GM23338 (cell line): Measurements from ENCODE around the gene EXOC3.

Experiments used
- CREB1 ChIP-seq: fragments of 250-450 bp; sonication (Bioruptor Pico); IDR thresholded peaks from 2 replicates; pipeline ENCODE4 v1.5.0; 2020; ENCODE audit warnings: low read depth, mild to moderate bottlenecking, moderate library complexity
- EZH2 ChIP-seq: fragments of 200-600 bp; sonication (generic); IDR thresholded peaks from one replicate; pipeline ENCODE4 v1.8.0; 2017; ENCODE audit warnings: antibody characterized with exemption, mild to moderate bottlenecking, low read depth; ENCODE audit not compliant: unreplicated experiment
- EZH2phosphoT487 ChIP-seq: fragments of 200-600 bp; sonication (generic); IDR thresholded peaks from one replicate; pipeline ENCODE4 v1.8.1; 2018; ENCODE audit warnings: antibody characterized with exemption; ENCODE audit not compliant: unreplicated experiment
- POLR2AphosphoS5 ChIP-seq: IDR thresholded peaks from 2 replicates; pipeline ENCODE4 v1.6.1; 2016; ENCODE audit warnings: antibody characterized with exemption, low read depth
- TF ChIP-seq, protein P1 (sequence below), 2 experiments: fragments of 200-600 bp in 1 of 2; sonication (generic) in 1 of 2; conservative IDR thresholded peaks; 2 replicates each; pipeline versions ENCODE4 v1.5.1 to v1.6.1; 2016 to 2017; ENCODE audit warnings: antibody characterized with exemption in 2 of 2, low read depth in 2 of 2, mild to moderate bottlenecking in 2 of 2, moderate library complexity in 1 of 2
- TF ChIP-seq, protein P2 (sequence below): IDR thresholded peaks from one replicate; pipeline ENCODE4 v1.6.1; 2018; ENCODE audit warnings: antibody characterized with exemption; ENCODE audit not compliant: unreplicated experiment
- TF ChIP-seq, protein P3 (sequence below): fragments of 250-450 bp; sonication (Bioruptor Pico); IDR thresholded peaks from 2 replicates; pipeline ENCODE4 v1.5.0; 2020; ENCODE audit warnings: mild to moderate bottlenecking, moderate library complexity

DNA sequence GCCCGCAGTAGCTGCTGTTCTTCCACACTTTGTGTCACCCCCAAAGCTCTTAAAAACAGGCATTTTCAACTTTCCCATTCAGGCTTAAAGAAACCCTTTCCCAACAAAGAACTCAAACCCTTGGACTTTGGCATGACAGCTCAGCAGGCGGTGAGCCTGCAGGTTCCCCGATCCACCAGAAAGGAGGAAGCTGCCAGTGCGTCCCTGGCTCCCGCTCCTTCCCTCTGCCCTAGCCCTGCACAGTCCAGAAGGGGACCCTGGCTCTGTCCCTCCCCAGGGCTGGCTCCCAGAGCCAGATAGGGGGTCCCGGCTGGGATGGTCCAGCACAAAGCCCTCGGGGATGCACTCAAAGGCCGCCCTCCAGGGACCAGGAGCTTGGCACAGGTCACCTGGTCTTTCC, 71.7 kb downstream of the EXOC3 start:
- TF ChIP-seq EZH2 = no peak
- TF ChIP-seq, protein P1, sequence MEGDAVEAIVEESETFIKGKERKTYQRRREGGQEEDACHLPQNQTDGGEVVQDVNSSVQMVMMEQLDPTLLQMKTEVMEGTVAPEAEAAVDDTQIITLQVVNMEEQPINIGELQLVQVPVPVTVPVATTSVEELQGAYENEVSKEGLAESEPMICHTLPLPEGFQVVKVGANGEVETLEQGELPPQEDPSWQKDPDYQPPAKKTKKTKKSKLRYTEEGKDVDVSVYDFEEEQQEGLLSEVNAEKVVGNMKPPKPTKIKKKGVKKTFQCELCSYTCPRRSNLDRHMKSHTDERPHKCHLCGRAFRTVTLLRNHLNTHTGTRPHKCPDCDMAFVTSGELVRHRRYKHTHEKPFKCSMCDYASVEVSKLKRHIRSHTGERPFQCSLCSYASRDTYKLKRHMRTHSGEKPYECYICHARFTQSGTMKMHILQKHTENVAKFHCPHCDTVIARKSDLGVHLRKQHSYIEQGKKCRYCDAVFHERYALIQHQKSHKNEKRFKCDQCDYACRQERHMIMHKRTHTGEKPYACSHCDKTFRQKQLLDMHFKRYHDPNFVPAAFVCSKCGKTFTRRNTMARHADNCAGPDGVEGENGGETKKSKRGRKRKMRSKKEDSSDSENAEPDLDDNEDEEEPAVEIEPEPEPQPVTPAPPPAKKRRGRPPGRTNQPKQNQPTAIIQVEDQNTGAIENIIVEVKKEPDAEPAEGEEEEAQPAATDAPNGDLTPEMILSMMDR (conservative IDR thresholded peaks at IDR 0.05; ENCODE audit: low read depth in 2 of 2) = no peak
- TF ChIP-seq EZH2phosphoT487 = no peak
- TF ChIP-seq POLR2AphosphoS5 = no peak
- TF ChIP-seq, protein P2, sequence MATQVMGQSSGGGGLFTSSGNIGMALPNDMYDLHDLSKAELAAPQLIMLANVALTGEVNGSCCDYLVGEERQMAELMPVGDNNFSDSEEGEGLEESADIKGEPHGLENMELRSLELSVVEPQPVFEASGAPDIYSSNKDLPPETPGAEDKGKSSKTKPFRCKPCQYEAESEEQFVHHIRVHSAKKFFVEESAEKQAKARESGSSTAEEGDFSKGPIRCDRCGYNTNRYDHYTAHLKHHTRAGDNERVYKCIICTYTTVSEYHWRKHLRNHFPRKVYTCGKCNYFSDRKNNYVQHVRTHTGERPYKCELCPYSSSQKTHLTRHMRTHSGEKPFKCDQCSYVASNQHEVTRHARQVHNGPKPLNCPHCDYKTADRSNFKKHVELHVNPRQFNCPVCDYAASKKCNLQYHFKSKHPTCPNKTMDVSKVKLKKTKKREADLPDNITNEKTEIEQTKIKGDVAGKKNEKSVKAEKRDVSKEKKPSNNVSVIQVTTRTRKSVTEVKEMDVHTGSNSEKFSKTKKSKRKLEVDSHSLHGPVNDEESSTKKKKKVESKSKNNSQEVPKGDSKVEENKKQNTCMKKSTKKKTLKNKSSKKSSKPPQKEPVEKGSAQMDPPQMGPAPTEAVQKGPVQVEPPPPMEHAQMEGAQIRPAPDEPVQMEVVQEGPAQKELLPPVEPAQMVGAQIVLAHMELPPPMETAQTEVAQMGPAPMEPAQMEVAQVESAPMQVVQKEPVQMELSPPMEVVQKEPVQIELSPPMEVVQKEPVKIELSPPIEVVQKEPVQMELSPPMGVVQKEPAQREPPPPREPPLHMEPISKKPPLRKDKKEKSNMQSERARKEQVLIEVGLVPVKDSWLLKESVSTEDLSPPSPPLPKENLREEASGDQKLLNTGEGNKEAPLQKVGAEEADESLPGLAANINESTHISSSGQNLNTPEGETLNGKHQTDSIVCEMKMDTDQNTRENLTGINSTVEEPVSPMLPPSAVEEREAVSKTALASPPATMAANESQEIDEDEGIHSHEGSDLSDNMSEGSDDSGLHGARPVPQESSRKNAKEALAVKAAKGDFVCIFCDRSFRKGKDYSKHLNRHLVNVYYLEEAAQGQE = no peak
- TF ChIP-seq, protein P3, sequence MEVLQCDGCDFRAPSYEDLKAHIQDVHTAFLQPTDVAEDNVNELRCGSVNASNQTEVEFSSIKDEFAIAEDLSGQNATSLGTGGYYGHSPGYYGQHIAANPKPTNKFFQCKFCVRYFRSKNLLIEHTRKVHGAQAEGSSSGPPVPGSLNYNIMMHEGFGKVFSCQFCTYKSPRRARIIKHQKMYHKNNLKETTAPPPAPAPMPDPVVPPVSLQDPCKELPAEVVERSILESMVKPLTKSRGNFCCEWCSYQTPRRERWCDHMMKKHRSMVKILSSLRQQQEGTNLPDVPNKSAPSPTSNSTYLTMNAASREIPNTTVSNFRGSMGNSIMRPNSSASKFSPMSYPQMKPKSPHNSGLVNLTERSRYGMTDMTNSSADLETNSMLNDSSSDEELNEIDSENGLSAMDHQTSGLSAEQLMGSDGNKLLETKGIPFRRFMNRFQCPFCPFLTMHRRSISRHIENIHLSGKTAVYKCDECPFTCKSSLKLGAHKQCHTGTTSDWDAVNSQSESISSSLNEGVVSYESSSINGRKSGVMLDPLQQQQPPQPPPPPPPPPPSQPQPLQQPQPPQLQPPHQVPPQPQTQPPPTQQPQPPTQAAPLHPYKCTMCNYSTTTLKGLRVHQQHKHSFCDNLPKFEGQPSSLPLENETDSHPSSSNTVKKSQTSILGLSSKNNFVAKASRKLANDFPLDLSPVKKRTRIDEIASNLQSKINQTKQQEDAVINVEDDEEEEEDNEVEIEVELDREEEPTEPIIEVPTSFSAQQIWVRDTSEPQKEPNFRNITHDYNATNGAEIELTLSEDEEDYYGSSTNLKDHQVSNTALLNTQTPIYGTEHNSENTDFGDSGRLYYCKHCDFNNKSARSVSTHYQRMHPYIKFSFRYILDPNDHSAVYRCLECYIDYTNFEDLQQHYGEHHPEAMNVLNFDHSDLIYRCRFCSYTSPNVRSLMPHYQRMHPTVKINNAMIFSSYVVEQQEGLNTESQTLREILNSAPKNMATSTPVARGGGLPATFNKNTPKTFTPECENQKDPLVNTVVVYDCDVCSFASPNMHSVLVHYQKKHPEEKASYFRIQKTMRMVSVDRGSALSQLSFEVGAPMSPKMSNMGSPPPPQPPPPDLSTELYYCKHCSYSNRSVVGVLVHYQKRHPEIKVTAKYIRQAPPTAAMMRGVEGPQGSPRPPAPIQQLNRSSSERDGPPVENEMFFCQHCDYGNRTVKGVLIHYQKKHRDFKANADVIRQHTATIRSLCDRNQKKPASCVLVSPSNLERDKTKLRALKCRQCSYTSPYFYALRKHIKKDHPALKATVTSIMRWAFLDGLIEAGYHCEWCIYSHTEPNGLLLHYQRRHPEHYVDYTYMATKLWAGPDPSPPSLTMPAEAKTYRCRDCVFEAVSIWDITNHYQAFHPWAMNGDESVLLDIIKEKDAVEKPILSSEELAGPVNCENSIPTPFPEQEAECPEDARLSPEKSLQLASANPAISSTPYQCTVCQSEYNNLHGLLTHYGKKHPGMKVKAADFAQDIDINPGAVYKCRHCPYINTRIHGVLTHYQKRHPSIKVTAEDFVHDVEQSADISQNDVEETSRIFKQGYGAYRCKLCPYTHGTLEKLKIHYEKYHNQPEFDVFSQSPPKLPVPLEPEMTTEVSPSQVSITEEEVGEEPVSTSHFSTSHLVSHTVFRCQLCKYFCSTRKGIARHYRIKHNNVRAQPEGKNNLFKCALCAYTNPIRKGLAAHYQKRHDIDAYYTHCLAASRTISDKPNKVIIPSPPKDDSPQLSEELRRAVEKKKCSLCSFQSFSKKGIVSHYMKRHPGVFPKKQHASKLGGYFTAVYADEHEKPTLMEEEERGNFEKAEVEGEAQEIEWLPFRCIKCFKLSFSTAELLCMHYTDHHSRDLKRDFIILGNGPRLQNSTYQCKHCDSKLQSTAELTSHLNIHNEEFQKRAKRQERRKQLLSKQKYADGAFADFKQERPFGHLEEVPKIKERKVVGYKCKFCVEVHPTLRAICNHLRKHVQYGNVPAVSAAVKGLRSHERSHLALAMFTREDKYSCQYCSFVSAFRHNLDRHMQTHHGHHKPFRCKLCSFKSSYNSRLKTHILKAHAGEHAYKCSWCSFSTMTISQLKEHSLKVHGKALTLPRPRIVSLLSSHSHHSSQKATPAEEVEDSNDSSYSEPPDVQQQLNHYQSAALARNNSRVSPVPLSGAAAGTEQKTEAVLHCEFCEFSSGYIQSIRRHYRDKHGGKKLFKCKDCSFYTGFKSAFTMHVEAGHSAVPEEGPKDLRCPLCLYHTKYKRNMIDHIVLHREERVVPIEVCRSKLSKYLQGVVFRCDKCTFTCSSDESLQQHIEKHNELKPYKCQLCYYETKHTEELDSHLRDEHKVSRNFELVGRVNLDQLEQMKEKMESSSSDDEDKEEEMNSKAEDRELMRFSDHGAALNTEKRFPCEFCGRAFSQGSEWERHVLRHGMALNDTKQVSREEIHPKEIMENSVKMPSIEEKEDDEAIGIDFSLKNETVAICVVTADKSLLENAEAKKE (CRISPR knock-in tag) = no peak
- no peak for TF ChIP-seq CREB1 (CRISPR knock-in tag)
